GM12875 (cell line): ENCODE measurements around the gene HMGN1.

Source experiments
- H3K4me3 ChIP-seq: one replicate; pipeline ENCODE4 v1.5.1; 2011; ENCODE audit warnings: low read depth, low read length, control low read depth
- CTCF ChIP-seq: IDR thresholded peaks from 2 replicates; pipeline ENCODE4 v1.5.1; 2011; ENCODE audit warnings: low read depth, mild to moderate bottlenecking, control low read depth, inconsistent platforms, low read length, moderate library complexity, borderline replicate concordance; ENCODE audit not compliant: insufficient read depth

The HMGN1 gene

GRCh38 chr21:39314143-39315027 is 34.5 kb downstream of the HMGN1 start:
- TF ChIP-seq CTCF, result no peak

DNA sequence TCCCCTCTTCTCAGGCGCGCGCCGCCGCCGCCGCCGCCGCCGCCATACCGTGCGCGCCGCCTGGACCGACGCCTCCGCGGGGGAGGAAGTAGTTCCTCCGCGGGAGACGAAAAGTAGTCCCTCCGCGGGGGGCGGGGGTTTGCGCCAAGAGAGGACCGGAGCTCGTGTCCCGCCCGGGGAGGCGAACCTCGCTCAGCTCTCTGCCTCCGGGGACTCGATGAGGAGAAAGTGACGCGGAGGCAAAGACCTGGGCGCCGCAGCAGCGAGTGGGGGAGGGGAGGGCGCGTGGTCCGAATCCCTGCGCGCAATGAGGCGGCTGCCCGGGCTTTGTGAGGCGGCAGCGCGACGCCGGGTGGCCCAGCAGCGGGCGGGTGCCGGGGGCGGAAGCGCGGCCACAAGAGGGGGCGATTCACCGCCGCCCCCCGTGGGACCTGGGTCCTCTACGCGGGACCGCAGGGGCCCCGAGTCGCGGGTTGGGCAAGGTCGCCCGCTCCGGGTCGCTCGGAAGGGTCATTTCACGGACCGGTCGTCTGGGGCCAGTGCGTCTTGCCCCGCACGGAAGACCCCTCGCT is 35.2 kb downstream of the HMGN1 start, which contains the start of gene BRWD1:
TSS of gene BRWD1 (minus strand) at position 62 of the 572 bp plus-strand sequence. CDS start 141 bp downstream, outside the sequence.
- H3K4me3 ChIP-seq, result peak within 1 kb of the TSS; percentile 96
- TF ChIP-seq CTCF, result 0 out of 2 replicates have a peak, but pooled peaks have one; percentile 31

More at GRCh38 chr21:39314143-39315027, 34.5 kb downstream of the HMGN1 start:
- H3K4me3 ChIP-seq, result peak overlapping the region; percentile 96

DNA sequence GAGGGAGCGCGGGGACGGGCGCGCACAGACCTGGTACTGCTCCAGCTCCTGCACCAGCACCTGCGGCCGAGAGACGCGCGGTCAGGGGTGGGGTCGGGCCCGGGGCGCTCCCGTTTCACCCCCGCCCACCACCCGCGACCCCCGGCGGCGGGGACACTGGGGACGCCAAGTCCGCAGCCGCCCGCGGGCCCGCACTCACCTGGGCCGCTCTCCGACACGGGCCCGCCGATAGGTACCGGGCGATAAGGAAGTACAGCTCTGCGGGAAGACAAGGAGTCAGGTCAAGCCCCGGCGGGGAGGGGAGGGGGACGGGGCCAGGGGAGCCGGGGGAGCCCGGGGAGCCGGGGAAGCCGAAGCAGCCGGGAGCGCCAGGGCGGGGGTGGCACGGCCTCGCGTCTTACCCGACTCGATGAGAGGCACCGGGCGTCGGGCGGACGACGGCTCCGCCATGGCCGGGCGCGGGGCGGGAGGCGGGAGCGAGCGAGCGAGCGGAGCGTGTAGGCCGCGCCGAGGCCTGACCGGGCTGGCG is 35.8 kb downstream of the HMGN1 start:
- H3K4me3 ChIP-seq, result peak overlapping the region; percentile 96
- no peak for TF ChIP-seq CTCF

GRCh38 chr21:39312112-39313041 is 36.5 kb downstream of the HMGN1 start:
- no peak for TF ChIP-seq CTCF
- H3K4me3 ChIP-seq, result peak overlapping the region; percentile 96

DNA sequence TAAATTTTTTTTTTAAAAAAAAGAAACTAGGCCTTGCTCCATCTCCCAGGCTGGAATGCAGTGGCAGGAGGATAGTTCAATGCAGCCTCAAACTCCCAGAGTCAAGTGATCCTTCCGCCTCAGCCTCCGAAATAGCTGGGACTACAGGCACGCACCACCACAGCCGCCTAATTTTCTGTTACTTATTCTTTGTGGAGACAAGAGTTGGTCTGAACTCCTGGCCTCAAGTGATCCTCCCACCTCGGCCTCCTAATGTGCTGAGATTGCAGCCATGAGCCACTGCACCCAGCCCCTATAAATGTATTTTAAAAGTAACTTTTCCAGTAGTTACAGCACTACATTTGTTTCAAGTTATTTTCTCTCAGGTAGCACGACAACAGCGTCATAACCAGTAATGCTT is 37.7 kb downstream of the HMGN1 start:
- TF ChIP-seq CTCF, result no peak
- H3K4me3 ChIP-seq, result no peak overlapping the region

DNA sequence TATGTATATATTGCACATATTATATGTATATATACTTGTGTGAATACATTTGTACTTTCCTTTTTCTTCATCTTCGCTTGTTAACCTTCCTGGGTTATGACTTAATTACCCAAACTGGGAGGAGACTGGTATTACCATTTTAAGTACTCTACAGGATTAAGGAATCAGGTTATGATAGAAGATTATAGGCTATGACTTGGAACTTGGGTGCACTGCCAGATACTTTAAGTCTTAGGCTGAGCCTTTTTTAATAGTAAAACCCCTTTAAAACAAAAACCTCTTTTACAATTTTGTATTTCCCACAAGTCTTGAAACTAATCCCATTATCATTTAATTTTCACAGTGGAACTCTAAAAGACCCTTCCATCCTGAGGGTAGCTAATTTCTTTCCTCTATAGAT is 41.4 kb downstream of the HMGN1 start:
- TF ChIP-seq CTCF, result no peak
- no peak overlapping the region for H3K4me3 ChIP-seq
